HepG2 (cell line): Measurements from ENCODE around the gene B3GNT2. TPM values are rescaled to one million over a fixed set of nuclear protein-coding genes. Genes with fewer than 3 reads are reported as not detected.

Source experiments
- ADNP ChIP-seq: sonication (generic); formaldehyde crosslinking; IDR thresholded peaks from 2 replicates; pipeline ENCODE4 v1.4.0; 2020; ENCODE audit warnings: missing genetic modification reagents
- ETV6 ChIP-seq: sonication (generic); formaldehyde crosslinking; conservative IDR thresholded peaks from 2 replicates; pipeline ENCODE4 v1.4.0; 2020; ENCODE audit warnings: missing genetic modification reagents
- GPN1 ChIP-seq: sonication (generic); formaldehyde crosslinking; IDR thresholded peaks from 2 replicates; pipeline ENCODE4 v1.5.1; 2020; ENCODE audit warnings: missing genetic modification reagents, borderline replicate concordance
- GTF2F1 ChIP-seq: fragments of 150-350 bp; IDR thresholded peaks from 2 replicates; pipeline ENCODE4 v1.6.1; 2014; ENCODE audit warnings: low read length
- HDAC6 ChIP-seq: fragments of 200-600 bp; sonication (generic); IDR thresholded peaks from 2 replicates; pipeline ENCODE4 v1.7.0; 2017; ENCODE audit warnings: mild to moderate bottlenecking, antibody characterized with exemption, low read length, low read depth
- HMGA1 ChIP-seq: sonication (generic); formaldehyde crosslinking; conservative IDR thresholded peaks from 2 replicates; pipeline ENCODE4 v1.4.0; 2020; ENCODE audit warnings: missing genetic modification reagents
- KAT8 ChIP-seq: IDR thresholded peaks from 2 replicates; pipeline ENCODE4 v1.6.1; 2016; ENCODE audit warnings: missing genetic modification reagents, missing compliant biosample characterization
- KDM6A ChIP-seq: IDR thresholded peaks from 2 replicates; pipeline ENCODE4 v1.6.1; 2016; ENCODE audit warnings: low read depth
- PHF20 ChIP-seq: sonication (generic); formaldehyde crosslinking; IDR thresholded peaks from 2 replicates; pipeline ENCODE4 v1.5.0; 2020; ENCODE audit warnings: mild to moderate bottlenecking, missing genetic modification reagents
- PITX1 ChIP-seq: sonication (generic); formaldehyde crosslinking; IDR thresholded peaks from 2 replicates; pipeline ENCODE4 v1.5.1; 2020; ENCODE audit warnings: mild to moderate bottlenecking, missing genetic modification reagents
- REL ChIP-seq: sonication (generic); formaldehyde crosslinking; conservative IDR thresholded peaks from 2 replicates; pipeline ENCODE4 v1.8.0; 2022; ENCODE audit warnings: mild to moderate bottlenecking, missing genetic modification reagents, moderate library complexity
- RNF2 ChIP-seq: fragments of 450-650 bp; conservative IDR thresholded peaks from 2 replicates; pipeline ENCODE4 v1.6.1; 2016; ENCODE audit warnings: low read depth
- SSRP1 ChIP-seq: IDR thresholded peaks from 2 replicates; pipeline ENCODE4 v1.6.1; 2016; ENCODE audit warnings: control low read depth
- ZNF350 ChIP-seq: sonication (generic); formaldehyde crosslinking; IDR thresholded peaks from 2 replicates; pipeline ENCODE4 v1.4.0; 2020; ENCODE audit warnings: mild to moderate bottlenecking, low read depth, missing genetic modification reagents, borderline replicate concordance
- polyA plus RNA-seq, 8 experiments: library from polyadenylated mRNA; depleted of rRNA in 3 of 8; stranded (reverse) in 7 of 8; unstranded in 1 of 8; fragments of >200 nt; fragmentation: Illumina TruSeq in 4 of 8; extraction: Trizol in 4 of 8; gene quantifications; 2 replicates each; pipeline versions ENCODE4 v1.2.1 to v1.2.3, GENCODE V29; 2011 to 2016; ENCODE audit warnings: low read depth in 4 of 8, missing spikeins in 1 of 8, mixed read lengths in 1 of 8; ENCODE audit not compliant: insufficient read depth in 1 of 8
- total RNA-seq, 5 experiments: library from RNA; depleted of rRNA; stranded (reverse); fragments of >200 nt; fragmentation: Illumina TruSeq; extraction: Trizol; gene quantifications; 2 replicates each; pipeline ENCODE4 v1.2.3, GENCODE V29; 2016; ENCODE audit warnings: low read depth in 1 of 5
- TF ChIP-seq, protein P1 (sequence below): sonication (generic); formaldehyde crosslinking; IDR thresholded peaks from 2 replicates; pipeline ENCODE4 v1.4.0; 2020; ENCODE audit warnings: low read depth, missing genetic modification reagents
- TF ChIP-seq, protein P2 (sequence below): sonication (generic); formaldehyde crosslinking; IDR thresholded peaks from 2 replicates; pipeline ENCODE4 v1.5.0; 2020; ENCODE audit warnings: missing genetic modification reagents
- TF ChIP-seq, protein P3 (sequence below): sonication (generic); formaldehyde crosslinking; IDR thresholded peaks from 2 replicates; pipeline ENCODE4 v1.5.1; 2020; ENCODE audit warnings: mild to moderate bottlenecking, moderate library complexity, missing genetic modification reagents
- TF ChIP-seq, protein P4 (sequence below): sonication (generic); formaldehyde crosslinking; IDR thresholded peaks from 2 replicates; pipeline ENCODE4 v1.4.0; 2020; ENCODE audit warnings: missing genetic modification reagents
- TF ChIP-seq, protein P5 (sequence below): sonication (generic); formaldehyde crosslinking; IDR thresholded peaks from 2 replicates; pipeline ENCODE4 v1.4.0; 2020; ENCODE audit warnings: missing genetic modification reagents

Gene B3GNT2
- total and polyA plus RNA-seq, 2 of the 13 experiments (the other 11 are each of a cell fraction or from before 2014, with no cell fraction given): 26.3 to 28.5 TPM

DNA sequence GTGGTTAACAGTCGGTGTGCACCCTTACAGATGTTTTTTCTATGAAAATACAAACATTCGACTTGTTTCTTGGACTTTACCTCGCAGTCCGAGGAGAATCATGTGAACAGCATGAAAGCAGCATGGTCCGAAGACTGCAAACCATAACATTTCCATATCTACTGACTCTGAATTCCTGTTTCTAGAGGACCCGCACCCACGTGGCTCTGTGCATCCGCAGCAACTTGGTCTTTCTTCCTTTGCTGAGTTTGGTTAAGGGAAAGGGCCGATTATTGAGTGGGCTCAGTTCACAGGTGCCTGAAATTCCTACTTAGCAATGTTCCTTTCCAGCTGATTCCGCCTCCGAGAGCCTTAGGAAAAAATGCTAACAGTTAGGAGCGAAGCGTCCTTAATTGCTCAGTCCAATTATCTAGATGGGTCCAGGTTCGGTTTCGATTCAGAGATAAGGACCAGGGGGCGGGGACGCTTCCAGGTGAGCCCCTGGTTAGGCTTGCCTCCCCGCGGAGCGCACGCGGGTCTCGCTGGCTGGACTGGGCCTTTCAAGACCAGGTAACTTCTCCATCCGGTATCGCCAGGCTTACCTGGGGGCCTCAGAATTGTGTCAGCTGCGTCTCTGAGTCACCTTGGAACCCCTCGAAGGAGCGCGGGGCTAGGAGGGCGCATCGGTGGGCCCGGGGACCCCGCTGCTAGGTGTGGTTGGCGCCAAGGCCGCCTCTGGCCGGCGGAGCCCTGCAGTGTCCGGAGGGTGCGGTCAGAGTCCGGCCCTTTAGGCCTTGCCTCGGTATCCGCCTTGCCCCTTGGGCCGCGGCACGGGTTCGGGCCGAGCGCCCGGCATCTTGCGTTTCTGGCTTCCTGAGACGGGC, 1.1 kb upstream of the B3GNT2 start (continued):
- TF ChIP-seq, protein P1, sequence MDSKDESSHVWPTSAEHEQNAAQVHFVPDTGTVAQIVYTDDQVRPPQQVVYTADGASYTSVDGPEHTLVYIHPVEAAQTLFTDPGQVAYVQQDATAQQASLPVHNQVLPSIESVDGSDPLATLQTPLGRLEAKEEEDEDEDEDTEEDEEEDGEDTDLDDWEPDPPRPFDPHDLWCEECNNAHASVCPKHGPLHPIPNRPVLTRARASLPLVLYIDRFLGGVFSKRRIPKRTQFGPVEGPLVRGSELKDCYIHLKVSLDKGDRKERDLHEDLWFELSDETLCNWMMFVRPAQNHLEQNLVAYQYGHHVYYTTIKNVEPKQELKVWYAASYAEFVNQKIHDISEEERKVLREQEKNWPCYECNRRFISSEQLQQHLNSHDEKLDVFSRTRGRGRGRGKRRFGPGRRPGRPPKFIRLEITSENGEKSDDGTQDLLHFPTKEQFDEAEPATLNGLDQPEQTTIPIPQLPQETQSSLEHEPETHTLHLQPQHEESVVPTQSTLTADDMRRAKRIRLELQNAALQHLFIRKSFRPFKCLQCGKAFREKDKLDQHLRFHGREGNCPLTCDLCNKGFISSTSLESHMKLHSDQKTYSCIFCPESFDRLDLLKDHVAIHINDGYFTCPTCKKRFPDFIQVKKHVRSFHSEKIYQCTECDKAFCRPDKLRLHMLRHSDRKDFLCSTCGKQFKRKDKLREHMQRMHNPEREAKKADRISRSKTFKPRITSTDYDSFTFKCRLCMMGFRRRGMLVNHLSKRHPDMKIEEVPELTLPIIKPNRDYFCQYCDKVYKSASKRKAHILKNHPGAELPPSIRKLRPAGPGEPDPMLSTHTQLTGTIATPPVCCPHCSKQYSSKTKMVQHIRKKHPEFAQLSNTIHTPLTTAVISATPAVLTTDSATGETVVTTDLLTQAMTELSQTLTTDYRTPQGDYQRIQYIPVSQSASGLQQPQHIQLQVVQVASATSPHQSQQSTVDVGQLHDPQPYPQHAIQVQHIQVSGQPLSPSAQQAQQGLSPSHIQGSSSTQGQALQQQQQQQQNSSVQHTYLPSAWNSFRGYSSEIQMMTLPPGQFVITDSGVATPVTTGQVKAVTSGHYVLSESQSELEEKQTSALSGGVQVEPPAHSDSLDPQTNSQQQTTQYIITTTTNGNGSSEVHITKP: peak; percentile 38; the same call in 1 of the 2 replicates
- no peak for TF ChIP-seq ADNP
- TF ChIP-seq KDM6A (CRISPR knock-in tag): peak; percentile 87
- peak; percentile 75; the same call in 1 of the 2 replicates for TF ChIP-seq KAT8
- 0 out of 2 replicates have a peak, but pooled peaks have one; percentile 52 for TF ChIP-seq ZNF350 (CRISPR knock-in tag)
- no peak for TF ChIP-seq ETV6 (CRISPR knock-in tag)
- TF ChIP-seq GPN1: no peak
- TF ChIP-seq GTF2F1: no peak
- no peak for TF ChIP-seq RNF2
- no peak for TF ChIP-seq REL
- peak; percentile 46; the same call in 1 of the 2 replicates for TF ChIP-seq PITX1
- TF ChIP-seq, protein P2, sequence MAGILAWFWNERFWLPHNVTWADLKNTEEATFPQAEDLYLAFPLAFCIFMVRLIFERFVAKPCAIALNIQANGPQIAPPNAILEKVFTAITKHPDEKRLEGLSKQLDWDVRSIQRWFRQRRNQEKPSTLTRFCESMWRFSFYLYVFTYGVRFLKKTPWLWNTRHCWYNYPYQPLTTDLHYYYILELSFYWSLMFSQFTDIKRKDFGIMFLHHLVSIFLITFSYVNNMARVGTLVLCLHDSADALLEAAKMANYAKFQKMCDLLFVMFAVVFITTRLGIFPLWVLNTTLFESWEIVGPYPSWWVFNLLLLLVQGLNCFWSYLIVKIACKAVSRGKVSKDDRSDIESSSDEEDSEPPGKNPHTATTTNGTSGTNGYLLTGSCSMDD (CRISPR knock-in tag): no peak
- TF ChIP-seq HMGA1 (CRISPR knock-in tag): no peak
- TF ChIP-seq, protein P3, sequence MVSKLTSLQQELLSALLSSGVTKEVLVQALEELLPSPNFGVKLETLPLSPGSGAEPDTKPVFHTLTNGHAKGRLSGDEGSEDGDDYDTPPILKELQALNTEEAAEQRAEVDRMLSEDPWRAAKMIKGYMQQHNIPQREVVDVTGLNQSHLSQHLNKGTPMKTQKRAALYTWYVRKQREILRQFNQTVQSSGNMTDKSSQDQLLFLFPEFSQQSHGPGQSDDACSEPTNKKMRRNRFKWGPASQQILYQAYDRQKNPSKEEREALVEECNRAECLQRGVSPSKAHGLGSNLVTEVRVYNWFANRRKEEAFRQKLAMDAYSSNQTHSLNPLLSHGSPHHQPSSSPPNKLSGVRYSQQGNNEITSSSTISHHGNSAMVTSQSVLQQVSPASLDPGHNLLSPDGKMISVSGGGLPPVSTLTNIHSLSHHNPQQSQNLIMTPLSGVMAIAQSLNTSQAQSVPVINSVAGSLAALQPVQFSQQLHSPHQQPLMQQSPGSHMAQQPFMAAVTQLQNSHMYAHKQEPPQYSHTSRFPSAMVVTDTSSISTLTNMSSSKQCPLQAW (CRISPR knock-in tag): peak; percentile 71
- TF ChIP-seq HDAC6: no peak
- TF ChIP-seq SSRP1 (CRISPR knock-in tag): no peak; the same call in 1 of the 2 replicates
- TF ChIP-seq, protein P4, sequence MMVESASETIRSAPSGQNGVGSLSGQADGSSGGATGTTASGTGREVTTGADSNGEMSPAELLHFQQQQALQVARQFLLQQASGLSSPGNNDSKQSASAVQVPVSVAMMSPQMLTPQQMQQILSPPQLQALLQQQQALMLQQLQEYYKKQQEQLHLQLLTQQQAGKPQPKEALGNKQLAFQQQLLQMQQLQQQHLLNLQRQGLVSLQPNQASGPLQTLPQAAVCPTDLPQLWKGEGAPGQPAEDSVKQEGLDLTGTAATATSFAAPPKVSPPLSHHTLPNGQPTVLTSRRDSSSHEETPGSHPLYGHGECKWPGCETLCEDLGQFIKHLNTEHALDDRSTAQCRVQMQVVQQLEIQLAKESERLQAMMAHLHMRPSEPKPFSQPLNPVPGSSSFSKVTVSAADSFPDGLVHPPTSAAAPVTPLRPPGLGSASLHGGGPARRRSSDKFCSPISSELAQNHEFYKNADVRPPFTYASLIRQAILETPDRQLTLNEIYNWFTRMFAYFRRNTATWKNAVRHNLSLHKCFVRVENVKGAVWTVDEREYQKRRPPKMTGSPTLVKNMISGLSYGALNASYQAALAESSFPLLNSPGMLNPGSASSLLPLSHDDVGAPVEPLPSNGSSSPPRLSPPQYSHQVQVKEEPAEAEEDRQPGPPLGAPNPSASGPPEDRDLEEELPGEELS (CRISPR knock-in tag): no peak; the same call in 1 of the 2 replicates
- TF ChIP-seq PHF20 (CRISPR knock-in tag): no peak
- TF ChIP-seq, protein P5, sequence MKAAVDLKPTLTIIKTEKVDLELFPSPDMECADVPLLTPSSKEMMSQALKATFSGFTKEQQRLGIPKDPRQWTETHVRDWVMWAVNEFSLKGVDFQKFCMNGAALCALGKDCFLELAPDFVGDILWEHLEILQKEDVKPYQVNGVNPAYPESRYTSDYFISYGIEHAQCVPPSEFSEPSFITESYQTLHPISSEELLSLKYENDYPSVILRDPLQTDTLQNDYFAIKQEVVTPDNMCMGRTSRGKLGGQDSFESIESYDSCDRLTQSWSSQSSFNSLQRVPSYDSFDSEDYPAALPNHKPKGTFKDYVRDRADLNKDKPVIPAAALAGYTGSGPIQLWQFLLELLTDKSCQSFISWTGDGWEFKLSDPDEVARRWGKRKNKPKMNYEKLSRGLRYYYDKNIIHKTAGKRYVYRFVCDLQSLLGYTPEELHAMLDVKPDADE (CRISPR knock-in tag): no peak
